Middle frontal gyrus (tissue), 1 donor: ENCODE measurements around the gene OR12D1.

Experiments used
- DNase-seq: peaks from one replicate; pipeline ENCODE4 v3.0.0-alpha.2; 2015; ENCODE audit warnings: low spot score; ENCODE audit errors: extremely low spot score

The OR12D1 gene

GRCh38 chr6:29465279-29465678 lies 50.6 kb downstream of the OR12D1 start:
- DNase-seq = no peak

GRCh38 chr6:29465801-29466200 lies 51.1 kb downstream of the OR12D1 start:
- no peak for DNase-seq

- DNase-seq = no peak
These were observed 51.5 kb downstream of the OR12D1 start for GRCh38 chr6:29466241-29466640.
